HEK293 (cell line): ENCODE measurements around the gene ZNF532.

Experiments
- CTCF ChIP-seq: fragments of 450-650 bp; formaldehyde crosslinking; IDR thresholded peaks from 2 replicates; pipeline ENCODE4 v1.5.1; 2016; ENCODE audit warnings: missing biosample characterization, missing genetic modification characterization
- GLI4 ChIP-seq: fragments of 450-650 bp; formaldehyde crosslinking; IDR thresholded peaks from 2 replicates; pipeline ENCODE4 v1.5.1; 2016; ENCODE audit warnings: missing biosample characterization, missing genetic modification characterization
- SALL2 ChIP-seq: fragments of 450-650 bp; formaldehyde crosslinking; IDR thresholded peaks from 2 replicates; pipeline ENCODE4 v1.5.0; 2017; ENCODE audit warnings: missing biosample characterization, mild to moderate bottlenecking, missing genetic modification characterization, borderline replicate concordance
- SCRT2 ChIP-seq: fragments of 450-650 bp; formaldehyde crosslinking; IDR thresholded peaks from 2 replicates; pipeline ENCODE4 v1.5.1; 2016; ENCODE audit warnings: missing biosample characterization, missing genetic modification characterization
- ZBTB49 ChIP-seq: fragments of 450-650 bp; formaldehyde crosslinking; IDR thresholded peaks from 2 replicates; pipeline ENCODE4 v1.5.1; 2016; ENCODE audit warnings: missing biosample characterization, missing genetic modification characterization, low read depth
- ZNF121 ChIP-seq: fragments of 450-650 bp; formaldehyde crosslinking; IDR thresholded peaks from 2 replicates; pipeline ENCODE4 v1.5.1; 2016; ENCODE audit warnings: missing biosample characterization, missing genetic modification characterization
- ZNF311 ChIP-seq: fragments of 450-650 bp; formaldehyde crosslinking; IDR thresholded peaks from 2 replicates; pipeline ENCODE4 v1.5.1; 2017; ENCODE audit warnings: missing biosample characterization, missing genetic modification characterization, borderline replicate concordance
- ZNF394 ChIP-seq: fragments of 450-650 bp; formaldehyde crosslinking; IDR thresholded peaks from 2 replicates; pipeline ENCODE4 v1.5.1; 2016; ENCODE audit warnings: missing biosample characterization, missing genetic modification characterization, mild to moderate bottlenecking, moderate library complexity, borderline replicate concordance
- ZNF701 ChIP-seq: fragments of 450-650 bp; formaldehyde crosslinking; IDR thresholded peaks from 2 replicates; pipeline ENCODE4 v1.5.1; 2016; ENCODE audit warnings: missing biosample characterization, missing genetic modification characterization
- ZNF776 ChIP-seq: fragments of 450-650 bp; formaldehyde crosslinking; IDR thresholded peaks from 2 replicates; pipeline ENCODE4 v1.5.0; 2017; ENCODE audit warnings: missing biosample characterization, missing genetic modification characterization, borderline replicate concordance
- ZNF837 ChIP-seq: fragments of 450-650 bp; formaldehyde crosslinking; IDR thresholded peaks from 2 replicates; pipeline ENCODE4 v1.5.1; 2016; ENCODE audit warnings: missing biosample characterization, missing genetic modification characterization
- TF ChIP-seq, protein P1 (sequence below): fragments of 450-650 bp; formaldehyde crosslinking; IDR thresholded peaks from 2 replicates; pipeline ENCODE4 v1.5.1; 2016; ENCODE audit warnings: missing biosample characterization, missing genetic modification characterization, low read depth

DNA sequence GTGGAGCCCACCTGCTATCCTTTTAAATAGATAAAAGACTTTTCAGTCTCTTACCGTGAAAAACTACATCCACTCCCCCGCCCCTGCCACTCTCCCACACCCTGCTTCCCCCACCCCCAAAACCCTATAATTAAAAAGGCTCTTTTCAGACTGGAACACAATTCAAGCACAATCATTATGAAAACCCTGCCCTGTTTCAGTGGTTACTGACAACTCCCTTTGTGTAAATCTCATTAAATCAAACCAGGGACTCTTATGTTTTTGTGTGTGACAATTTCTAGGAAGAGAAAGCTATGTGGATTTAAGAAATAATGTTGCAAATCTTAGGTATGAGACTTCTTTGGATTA, 21.0 kb upstream of the ZNF532 start:
- TF ChIP-seq CTCF (tag by site-specific recombination) (no peak), ZNF394 (no peak), ZNF311 (tag by site-specific recombination) (no peak), GLI4 (tag by site-specific recombination) (no peak), ZBTB49 (no peak), SCRT2 (tag by site-specific recombination) (no peak), SALL2 (tag by site-specific recombination) (no peak), ZNF121 (tag by site-specific recombination) (no peak), ZNF776 (tag by site-specific recombination) (no peak), ZNF701 (tag by site-specific recombination) (no peak), ZNF837 (tag by site-specific recombination) (no peak)
- TF ChIP-seq, protein P1, sequence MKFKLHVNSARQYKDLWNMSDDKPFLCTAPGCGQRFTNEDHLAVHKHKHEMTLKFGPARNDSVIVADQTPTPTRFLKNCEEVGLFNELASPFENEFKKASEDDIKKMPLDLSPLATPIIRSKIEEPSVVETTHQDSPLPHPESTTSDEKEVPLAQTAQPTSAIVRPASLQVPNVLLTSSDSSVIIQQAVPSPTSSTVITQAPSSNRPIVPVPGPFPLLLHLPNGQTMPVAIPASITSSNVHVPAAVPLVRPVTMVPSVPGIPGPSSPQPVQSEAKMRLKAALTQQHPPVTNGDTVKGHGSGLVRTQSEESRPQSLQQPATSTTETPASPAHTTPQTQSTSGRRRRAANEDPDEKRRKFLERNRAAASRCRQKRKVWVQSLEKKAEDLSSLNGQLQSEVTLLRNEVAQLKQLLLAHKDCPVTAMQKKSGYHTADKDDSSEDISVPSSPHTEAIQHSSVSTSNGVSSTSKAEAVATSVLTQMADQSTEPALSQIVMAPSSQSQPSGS = no peak
